ENCODE data around the gene VPS25.
A peak's percentile ranks its signal among the peaks of the same experiment; 100 is the strongest.
"Not testable (repeated sequence)": the region's sequence is repeated elsewhere in the genome, so short reads cannot be mapped to it uniquely, and the experiment has no call there.

The VPS25 gene

GRCh38 chr17:42773290-42774035 is at the start of gene VPS25:
Gene VPS25, plus strand, starts transcription at chr17:42773449. Its CDS starts 27 bp downstream, at chr17:42773476.
- DNase-seq = peak; percentile 60

- no peak for DNase-seq
Measured at GRCh38 chr17:42723636-42724035, 49.6 kb upstream of the VPS25 start.

- no peak for DNase-seq
Measured at GRCh38 chr17:42725143-42725542, 48.1 kb upstream of the VPS25 start.

- DNase-seq = no peak
Measured at GRCh38 chr17:42740699-42741098, 32.5 kb upstream of the VPS25 start.

GRCh38 chr17:42742916-42743315 is 30.3 kb upstream of the VPS25 start:
- DNase-seq = not testable (repeated sequence)

- no peak for DNase-seq
Measured at GRCh38 chr17:42743595-42744282, 29.5 kb upstream of the VPS25 start.

GRCh38 chr17:42744283-42744805 is 28.9 kb upstream of the VPS25 start:
- DNase-seq = peak; percentile 61

- peak; percentile 86 for DNase-seq
Measured at GRCh38 chr17:42744806-42745617, 28.2 kb upstream of the VPS25 start, which contains the start of gene EZH1. Gene EZH1, minus strand, starts transcription at chr17:42745040. Its CDS starts 16,099 bp downstream, at chr17:42728941.

- no peak for DNase-seq
Measured at GRCh38 chr17:42748202-42748907, 24.9 kb upstream of the VPS25 start.

GRCh38 chr17:42748908-42749798 is 24.1 kb upstream of the VPS25 start:
- DNase-seq = no peak

GRCh38 chr17:42750739-42751344 is 22.4 kb upstream of the VPS25 start:
- no peak for DNase-seq

- no peak for DNase-seq
Measured at GRCh38 chr17:42751628-42752027, 21.6 kb upstream of the VPS25 start.

- peak; percentile 59 for DNase-seq
Measured at GRCh38 chr17:42754782-42755181, 18.5 kb upstream of the VPS25 start.

- no peak for DNase-seq
Measured at GRCh38 chr17:42759982-42760651, 13.1 kb upstream of the VPS25 start.

GRCh38 chr17:42760652-42761581 is 12.3 kb upstream of the VPS25 start, which contains the start of gene RAMP2:
Gene RAMP2, plus strand, starts transcription at chr17:42761227. Its CDS starts 35 bp downstream, at chr17:42761262.
- DNase-seq = peak; percentile 14

GRCh38 chr17:42761638-42762037 is 11.6 kb upstream of the VPS25 start:
- no peak for DNase-seq

- no peak for DNase-seq
Measured at GRCh38 chr17:42766124-42766523, 7.1 kb upstream of the VPS25 start.

- DNase-seq = no peak
Measured at GRCh38 chr17:42767512-42767911, 5.7 kb upstream of the VPS25 start.

- not testable (repeated sequence) for DNase-seq
Measured at GRCh38 chr17:42768006-42768405, 5.2 kb upstream of the VPS25 start.
